Measurements from ENCODE around the gene EDARADD. TPM values are rescaled to one million over a fixed set of nuclear protein-coding genes. Genes with fewer than 3 reads are reported as not detected.
A peak's percentile ranks its signal among the peaks of the same experiment; 100 is the strongest.

The EDARADD gene
- total RNA-seq, 2 donors from 2014 or later, result 0.95 to 4.0 TPM

DNA sequence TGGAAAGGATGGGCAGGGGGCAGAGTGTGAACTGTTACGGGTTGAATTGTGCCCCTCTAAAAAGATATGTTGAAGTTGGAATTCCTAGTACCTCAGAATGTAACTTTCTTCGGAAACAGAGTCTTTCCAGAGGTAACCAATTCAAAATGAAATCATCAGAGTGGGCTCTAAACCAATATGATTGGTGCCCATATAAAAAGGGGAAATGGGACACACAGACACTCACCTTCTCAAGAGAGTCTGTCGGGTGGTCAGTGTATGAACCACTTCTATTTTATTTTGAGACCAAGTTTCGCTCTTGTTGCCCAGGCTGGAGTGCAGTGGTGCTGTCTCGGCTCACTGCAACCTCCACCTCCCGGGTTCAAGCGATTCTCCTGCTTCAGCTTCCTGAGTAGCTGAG, 7.6 kb downstream of the EDARADD start:
- Mint-ChIP-seq H3K27me3 (no peaks in the 10 kb centered on the region), H3K9me3 (no peaks in the 10 kb centered on the region), H3K27ac (no peak overlapping the region), H3K36me3 (ENCODE audit: low read depth) (no peaks in the 10 kb centered on the region), H3K4me3 (no peak overlapping the region), H3K4me1 (peaks cover 6% of the 10 kb centered on the region)
- ATAC-seq (replicated peaks), result no peak

DNA sequence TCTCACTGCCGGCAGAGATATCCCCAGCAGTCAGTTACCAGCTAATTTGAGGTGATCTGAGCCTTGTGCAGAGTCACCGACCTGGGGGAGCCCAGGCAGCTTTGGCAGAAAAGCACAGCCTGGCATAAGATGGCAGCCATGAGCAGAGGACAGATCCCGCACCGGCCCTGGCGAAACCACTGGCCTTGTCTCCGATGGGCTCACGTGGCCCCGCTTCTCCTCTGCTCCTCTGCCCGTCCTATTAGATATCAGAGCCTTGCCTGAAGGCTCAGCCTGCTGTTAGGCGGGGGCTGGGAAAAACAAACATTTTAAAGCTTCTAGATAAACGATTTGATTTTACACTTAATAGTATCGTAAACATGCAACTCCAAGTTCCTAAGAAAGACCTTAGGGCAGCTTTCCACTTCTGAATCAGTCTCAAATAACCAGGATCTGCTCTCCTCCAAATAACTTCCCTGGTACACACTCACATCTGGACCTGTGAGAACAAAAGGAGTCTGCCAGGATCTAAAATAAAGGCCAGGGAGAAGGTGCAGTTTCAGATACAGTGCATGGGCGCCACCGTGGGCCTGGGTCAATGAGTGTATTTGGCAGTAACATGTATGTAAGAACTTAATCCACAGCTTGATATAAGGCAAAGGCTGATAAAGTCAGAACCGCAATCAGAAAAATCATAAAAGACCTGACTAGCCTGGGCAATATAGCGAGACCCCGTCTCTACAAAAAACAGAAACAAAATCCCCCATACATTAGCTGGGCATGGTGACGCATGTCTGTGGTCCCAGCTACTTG, 10.0 kb downstream of the EDARADD start:
- no peak for ATAC-seq (replicated peaks)
- no peaks in the 10 kb centered on the region for H3K27me3 Mint-ChIP-seq
- no peaks in the 10 kb centered on the region for H3K9me3 Mint-ChIP-seq
- no peak overlapping the region for H3K27ac Mint-ChIP-seq
- no peak overlapping the region for H3K4me3 Mint-ChIP-seq
- H3K36me3 Mint-ChIP-seq (ENCODE audit: low read depth), result peaks cover 2% of the 10 kb centered on the region
- H3K4me1 Mint-ChIP-seq, result peaks cover 4% of the 10 kb centered on the region

DNA sequence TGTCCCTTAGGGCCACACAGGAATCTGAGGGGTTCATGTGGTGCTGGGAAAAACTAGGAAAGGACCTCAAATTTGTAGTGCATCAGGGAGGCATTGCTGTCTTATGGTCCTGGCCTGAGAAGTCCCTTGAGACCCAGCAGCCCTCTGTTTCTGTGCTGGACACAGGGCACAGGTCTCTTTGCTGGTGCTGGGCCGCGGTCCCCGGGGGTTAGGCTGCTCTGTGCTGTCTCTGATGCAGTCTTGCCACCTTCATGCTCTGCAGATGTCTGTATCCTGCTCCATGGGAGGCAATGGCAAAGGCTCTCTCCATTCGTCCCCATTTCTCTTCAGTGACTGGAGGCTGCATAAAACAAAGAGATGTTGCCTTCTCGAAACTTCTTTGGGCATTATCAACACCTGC, 13.0 kb downstream of the EDARADD start:
- Mint-ChIP-seq H3K36me3 (ENCODE audit: low read depth) (peaks cover 15% of the 10 kb centered on the region), H3K27ac (no peak overlapping the region), H3K27me3 (no peaks in the 10 kb centered on the region), H3K9me3 (no peaks in the 10 kb centered on the region), H3K4me1 (no peaks in the 10 kb centered on the region), H3K4me3 (no peak overlapping the region)
- ATAC-seq (replicated peaks), result no peak

DNA sequence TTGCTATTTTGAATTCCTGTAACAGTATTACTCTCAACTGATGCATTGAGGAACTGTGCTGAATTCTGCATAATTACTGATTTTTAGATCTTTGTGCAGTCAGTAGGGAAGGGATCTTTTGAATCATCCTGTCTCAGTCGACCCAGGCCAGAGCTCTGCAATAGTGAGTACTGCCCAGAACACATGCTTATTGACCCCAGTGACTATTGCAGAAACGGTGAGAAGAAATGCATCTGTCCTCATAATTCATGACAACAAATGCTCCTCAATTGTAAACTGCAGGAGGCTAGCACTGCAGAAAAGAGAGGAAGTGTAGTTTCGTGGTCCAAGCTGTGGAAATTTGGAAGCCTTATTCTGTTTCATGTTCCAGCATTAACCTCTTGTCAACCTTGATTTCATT, 19.6 kb downstream of the EDARADD start:
- Mint-ChIP-seq H3K27ac (no peak overlapping the region), H3K4me1 (peaks cover 9% of the 10 kb centered on the region), H3K36me3 (ENCODE audit: low read depth) (peaks cover 31% of the 10 kb centered on the region), H3K27me3 (no peaks in the 10 kb centered on the region), H3K9me3 (peaks cover 4% of the 10 kb centered on the region), H3K4me3 (no peak overlapping the region)
- ATAC-seq (replicated peaks), result no peak

DNA sequence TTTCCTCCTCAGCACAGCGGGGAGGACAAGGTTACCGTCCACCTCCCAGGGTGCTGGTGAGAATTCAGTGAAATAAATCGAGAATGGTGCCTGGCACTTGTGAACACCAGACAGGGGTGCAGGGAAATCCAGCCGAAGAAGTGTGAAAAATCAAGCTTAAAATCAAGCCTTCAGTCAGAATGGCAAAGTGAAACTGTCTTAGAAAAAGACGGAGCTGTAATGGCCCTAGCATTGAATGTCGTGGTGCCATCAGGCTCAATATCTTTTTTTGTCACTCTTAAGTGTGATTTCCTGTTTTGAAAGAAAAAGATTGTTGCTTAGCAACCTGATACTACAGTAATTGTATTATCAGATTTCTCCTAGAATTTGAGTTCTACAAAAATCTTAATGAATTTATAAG, 22.1 kb downstream of the EDARADD start:
- H3K36me3 Mint-ChIP-seq (ENCODE audit: low read depth), result peaks cover 25% of the 10 kb centered on the region
- no peaks in the 10 kb centered on the region for H3K27me3 Mint-ChIP-seq
- peak; percentile 90 for ATAC-seq (replicated peaks)
- H3K27ac Mint-ChIP-seq, result peak overlapping the region; percentile 99
- H3K4me1 Mint-ChIP-seq, result peaks cover 9% of the 10 kb centered on the region
- peak overlapping the region; percentile 84 for H3K4me3 Mint-ChIP-seq
- H3K9me3 Mint-ChIP-seq, result peaks cover 4% of the 10 kb centered on the region

DNA sequence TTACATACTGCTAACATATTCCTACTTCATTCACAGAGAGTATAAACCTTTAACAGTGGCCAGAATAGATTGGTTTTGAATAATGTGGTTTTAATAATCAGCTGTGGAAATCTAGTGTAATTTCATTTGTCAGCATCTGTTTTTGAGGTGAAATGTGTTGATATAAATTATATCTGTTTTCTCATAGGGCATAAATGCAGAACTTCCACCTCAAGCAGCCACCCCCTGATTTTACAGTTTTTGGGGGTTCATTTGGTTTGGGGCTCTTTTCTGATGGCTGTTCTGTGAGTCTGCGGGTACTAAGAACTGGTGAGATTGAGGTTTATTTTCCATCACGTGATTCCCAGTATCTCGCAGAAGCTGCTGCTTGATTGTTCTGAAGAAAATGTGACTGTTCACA, 23.2 kb downstream of the EDARADD start:
- H3K4me3 Mint-ChIP-seq, result no peak overlapping the region
- peaks cover 4% of the 10 kb centered on the region for H3K9me3 Mint-ChIP-seq
- H3K4me1 Mint-ChIP-seq, result peaks cover 9% of the 10 kb centered on the region
- H3K36me3 Mint-ChIP-seq (ENCODE audit: low read depth), result peaks cover 20% of the 10 kb centered on the region
- H3K27ac Mint-ChIP-seq, result no peak overlapping the region
- no peaks in the 10 kb centered on the region for H3K27me3 Mint-ChIP-seq
- no peak for ATAC-seq (replicated peaks)

- Mint-ChIP-seq H3K27me3 (no peaks in the 10 kb centered on the region), H3K4me1 (peaks cover 12% of the 10 kb centered on the region), H3K27ac (no peak overlapping the region), H3K4me3 (no peak overlapping the region), H3K36me3 (ENCODE audit: low read depth) (peaks cover 20% of the 10 kb centered on the region), H3K9me3 (peaks cover 4% of the 10 kb centered on the region)
- no peak for ATAC-seq (replicated peaks)
Measured at GRCh38 chr1:236419502-236419901, 25.4 kb downstream of the EDARADD start.

DNA sequence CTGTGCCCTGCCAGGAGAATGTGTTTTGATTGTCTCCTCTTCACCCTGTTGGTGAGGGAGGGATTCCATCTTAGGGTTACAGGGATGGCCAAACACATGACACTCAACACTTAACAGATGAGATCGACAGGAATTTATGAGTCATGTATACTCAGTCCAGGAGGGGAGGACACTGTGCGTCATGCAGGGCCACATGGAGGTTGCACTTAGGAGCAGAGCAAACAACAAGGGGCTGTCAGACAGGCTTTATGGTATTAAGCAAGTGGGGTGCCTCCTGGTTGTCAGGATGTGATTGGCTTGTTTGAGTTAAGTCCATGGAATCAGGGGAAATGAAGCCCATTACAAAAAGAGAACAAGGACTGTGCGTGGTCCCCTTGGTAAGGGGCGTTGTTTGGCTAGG, 26.9 kb downstream of the EDARADD start:
- Mint-ChIP-seq H3K36me3 (ENCODE audit: low read depth) (peaks cover 12% of the 10 kb centered on the region), H3K9me3 (peaks cover 4% of the 10 kb centered on the region), H3K27ac (peak overlapping the region; percentile 15), H3K4me1 (peaks cover 11% of the 10 kb centered on the region), H3K27me3 (no peaks in the 10 kb centered on the region), H3K4me3 (no peak overlapping the region)
- peak; percentile 53 for ATAC-seq (replicated peaks)

DNA sequence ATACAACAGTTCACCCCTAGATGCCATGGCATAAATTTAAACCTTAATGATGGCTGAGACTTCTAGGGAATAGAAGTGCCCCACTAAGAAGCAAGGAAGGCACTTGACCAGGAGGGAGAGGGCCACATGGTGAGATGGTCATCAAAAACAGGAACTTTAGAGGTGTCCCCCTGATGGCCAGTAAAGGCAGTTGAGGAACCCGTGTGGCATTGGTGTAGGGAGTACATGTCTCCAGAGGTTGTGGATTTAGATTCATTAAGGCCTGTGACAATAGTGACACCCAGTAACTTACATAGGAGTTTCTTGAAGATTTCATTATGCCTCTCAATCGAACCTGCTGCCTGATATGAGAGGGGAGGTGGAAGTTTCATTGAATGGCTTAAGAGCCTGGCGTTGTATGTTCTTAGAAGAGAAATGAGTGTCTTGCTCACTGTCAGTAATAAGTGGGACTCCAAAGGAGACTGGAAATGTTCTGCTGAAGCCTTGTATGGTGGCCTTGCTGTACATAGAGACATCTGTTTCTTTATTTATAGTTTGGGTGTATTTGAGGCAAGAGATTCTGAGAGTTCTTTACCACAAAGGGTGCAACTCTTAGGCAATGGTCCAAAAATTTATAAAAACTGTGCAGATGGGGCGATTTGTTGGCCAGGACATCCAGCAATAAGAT, 27.9 kb downstream of the EDARADD start:
- H3K9me3 Mint-ChIP-seq, result no peaks in the 10 kb centered on the region
- H3K36me3 Mint-ChIP-seq (ENCODE audit: low read depth), result peaks cover 6% of the 10 kb centered on the region
- H3K4me3 Mint-ChIP-seq, result no peak overlapping the region
- no peak overlapping the region for H3K27ac Mint-ChIP-seq
- H3K4me1 Mint-ChIP-seq, result peaks cover 5% of the 10 kb centered on the region
- no peak for ATAC-seq (replicated peaks)
- H3K27me3 Mint-ChIP-seq, result no peaks in the 10 kb centered on the region

DNA sequence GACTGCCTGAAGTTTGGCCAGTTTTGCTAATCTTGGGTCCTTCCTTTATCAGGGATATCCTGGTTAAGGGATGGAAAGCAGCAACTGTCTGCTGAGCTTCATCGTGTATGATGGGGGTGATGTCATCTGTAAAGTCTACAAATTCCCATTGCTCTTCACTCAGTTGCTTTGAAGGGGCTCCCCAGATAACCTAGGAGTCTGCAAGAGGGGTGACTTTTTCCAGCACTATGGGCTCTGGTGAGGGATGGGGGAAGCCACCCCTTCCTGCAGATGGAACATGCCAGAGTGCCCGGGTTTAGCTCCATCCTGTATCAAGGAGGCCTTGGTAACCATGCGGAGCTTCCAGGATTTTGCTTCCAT, 28.4 kb downstream of the EDARADD start:
- Mint-ChIP-seq H3K27me3 (no peaks in the 10 kb centered on the region), H3K4me3 (no peak overlapping the region), H3K36me3 (ENCODE audit: low read depth) (peaks cover 6% of the 10 kb centered on the region), H3K4me1 (peaks cover 5% of the 10 kb centered on the region), H3K9me3 (no peaks in the 10 kb centered on the region), H3K27ac (no peak overlapping the region)
- no peak for ATAC-seq (replicated peaks)

DNA sequence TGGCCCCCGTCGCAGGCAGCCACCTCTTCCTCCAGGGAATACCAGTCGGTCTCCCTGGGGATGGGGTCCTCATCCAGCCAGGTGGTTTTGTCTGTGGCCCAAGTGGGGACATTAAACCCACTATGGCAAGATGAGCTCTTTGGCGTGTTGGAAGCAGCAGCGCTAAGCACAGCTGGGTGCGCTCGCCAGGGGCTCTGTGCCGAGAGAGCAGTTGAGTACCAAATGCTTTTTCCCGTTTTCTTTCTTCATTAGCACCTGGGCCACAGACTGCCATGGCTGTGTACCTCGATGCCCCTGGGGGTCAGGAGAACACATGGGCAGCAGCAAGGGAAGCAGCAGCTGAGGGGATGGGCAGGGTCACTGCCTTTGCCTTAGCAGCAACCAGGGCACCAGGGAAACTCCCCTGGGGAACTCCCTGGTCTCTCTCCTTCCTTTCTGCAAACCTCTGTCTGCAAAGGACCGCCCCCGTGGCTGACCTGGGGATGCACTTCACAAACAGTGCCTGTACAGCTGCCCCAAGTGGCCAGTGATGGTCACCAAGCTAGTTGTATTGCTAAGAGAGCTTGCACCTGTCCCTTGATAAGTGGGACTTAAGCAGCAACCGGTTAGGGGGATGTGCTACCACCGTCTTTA, 31.1 kb downstream of the EDARADD start:
- ATAC-seq (replicated peaks), result peak; percentile 82
- Mint-ChIP-seq H3K27ac (no peak overlapping the region), H3K9me3 (no peaks in the 10 kb centered on the region), H3K4me3 (no peak overlapping the region), H3K27me3 (no peaks in the 10 kb centered on the region), H3K4me1 (peaks cover 5% of the 10 kb centered on the region), H3K36me3 (ENCODE audit: low read depth) (peaks cover 6% of the 10 kb centered on the region)

DNA sequence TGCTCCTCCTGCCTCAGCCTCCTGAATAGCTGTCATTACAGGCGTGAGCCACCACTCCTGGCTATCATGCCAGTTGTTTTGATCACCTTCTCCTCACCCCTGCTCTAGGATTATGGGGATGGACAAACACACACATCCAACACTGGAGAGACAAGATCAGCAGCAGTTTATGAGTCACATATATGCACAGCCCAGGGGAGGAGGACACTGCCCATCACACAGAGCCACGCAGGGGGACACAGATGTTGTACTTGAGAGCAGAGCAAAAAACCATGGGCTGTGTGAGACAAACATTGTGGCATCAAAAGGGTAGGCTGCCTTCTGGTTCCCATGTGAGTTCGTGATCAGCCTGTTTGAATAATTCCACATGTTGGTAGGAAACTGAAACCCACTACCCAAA, 32.1 kb downstream of the EDARADD start:
- ATAC-seq (replicated peaks), result no peak
- H3K27me3 Mint-ChIP-seq, result no peaks in the 10 kb centered on the region
- H3K4me1 Mint-ChIP-seq, result peaks cover 5% of the 10 kb centered on the region
- no peak overlapping the region for H3K27ac Mint-ChIP-seq
- no peak overlapping the region for H3K4me3 Mint-ChIP-seq
- no peaks in the 10 kb centered on the region for H3K9me3 Mint-ChIP-seq
- peaks cover 6% of the 10 kb centered on the region for H3K36me3 Mint-ChIP-seq (ENCODE audit: low read depth)

- ATAC-seq (replicated peaks), result no peak
- no peak overlapping the region for H3K27ac Mint-ChIP-seq
- no peaks in the 10 kb centered on the region for H3K27me3 Mint-ChIP-seq
- no peaks in the 10 kb centered on the region for H3K9me3 Mint-ChIP-seq
- peaks cover 6% of the 10 kb centered on the region for H3K36me3 Mint-ChIP-seq (ENCODE audit: low read depth)
- no peak overlapping the region for H3K4me3 Mint-ChIP-seq
- no peaks in the 10 kb centered on the region for H3K4me1 Mint-ChIP-seq
Measured at GRCh38 chr1:236429715-236430274, 35.7 kb downstream of the EDARADD start.

DNA sequence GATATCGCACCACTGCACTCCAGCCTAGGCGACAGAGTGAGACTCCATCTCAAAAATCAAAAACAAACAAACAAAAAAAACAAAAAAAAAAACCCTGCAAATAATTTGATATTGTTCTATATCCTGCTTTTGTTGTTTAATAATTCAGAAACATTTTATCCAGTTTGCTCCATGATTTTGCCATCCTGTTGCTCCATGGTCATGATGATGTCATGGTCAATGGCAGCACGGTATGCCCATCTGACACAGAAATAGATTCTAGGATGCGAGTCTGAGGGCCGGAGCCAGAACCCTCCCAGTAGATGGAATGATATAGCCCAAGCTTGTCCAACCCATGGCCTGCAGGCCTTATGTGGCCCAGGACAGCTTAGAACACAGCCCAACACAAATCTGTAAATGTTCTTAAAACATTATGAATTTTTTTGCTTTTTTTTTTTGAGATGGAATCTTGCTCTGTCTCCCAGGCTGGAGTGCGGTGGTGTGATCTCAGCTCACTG, 39.8 kb downstream of the EDARADD start:
- Mint-ChIP-seq H3K36me3 (ENCODE audit: low read depth) (peaks cover 24% of the 10 kb centered on the region), H3K27me3 (no peaks in the 10 kb centered on the region), H3K4me3 (no peak overlapping the region), H3K4me1 (no peaks in the 10 kb centered on the region), H3K9me3 (no peaks in the 10 kb centered on the region), H3K27ac (no peak overlapping the region)
- no peak for ATAC-seq (replicated peaks)

Data from activated T-helper 17 cell treated with anti-CD3 and anti-CD28 coated beads, Interleukin-2, amount 50 U/mL, for 72 hours (primary cell).